Activated naive CD4-positive, alpha-beta T cell treated with anti-CD3 and anti-CD28 coated beads for 36 hours (primary cell): ENCODE data around the gene TEX35. TPM values are rescaled to one million over a fixed set of nuclear protein-coding genes. Genes with fewer than 3 reads are reported as not detected.

Source experiments
- CTCF ChIA-PET: fragments of 350-600 bp; sonication (Branson Sonifier 250); formaldehyde crosslinking; loops from one replicate; lab custom pipeline; 2021; ENCODE audit warnings: antibody characterized with exemption; lab: Charles Lee
- DNase-seq: peaks from one replicate; pipeline ENCODE4 v3.0.0-alpha.2; 2020
- H3K27ac Mint-ChIP-seq: one replicate; pipeline ENCODE4 v1.8.0; 2021; ENCODE audit warnings: mild to moderate bottlenecking, mixed read lengths
- H3K27me3 Mint-ChIP-seq: one replicate; pipeline ENCODE4 v1.8.0; 2021; ENCODE audit warnings: low read depth, mixed read lengths
- H3K36me3 Mint-ChIP-seq: one replicate; pipeline ENCODE4 v1.8.0; 2021; ENCODE audit warnings: low read depth, mixed read lengths
- H3K4me1 Mint-ChIP-seq: one replicate; pipeline ENCODE4 v1.8.0; 2021; ENCODE audit warnings: low read depth, mixed read lengths
- H3K4me3 Mint-ChIP-seq: one replicate; pipeline ENCODE4 v1.8.0; 2021; ENCODE audit warnings: mild to moderate bottlenecking, moderate library complexity, mixed read lengths
- H3K9me3 Mint-ChIP-seq: one replicate; pipeline ENCODE4 v1.8.0; 2021; ENCODE audit warnings: mixed read lengths
- intact Hi-C: fragments of 100-400 bp; cut with micrococcal nuclease; formaldehyde crosslinking; loops from one replicate; pipeline ENCODE4 v1.15.1; 2023
- total RNA-seq, 2 experiments: library from RNA; stranded (reverse); gene quantifications; one replicate each; pipeline ENCODE4 v1.2.3, GENCODE V29; 2021

TEX35 gene
- total RNA-seq, 2 experiments from 2014 or later = not detected

DNA sequence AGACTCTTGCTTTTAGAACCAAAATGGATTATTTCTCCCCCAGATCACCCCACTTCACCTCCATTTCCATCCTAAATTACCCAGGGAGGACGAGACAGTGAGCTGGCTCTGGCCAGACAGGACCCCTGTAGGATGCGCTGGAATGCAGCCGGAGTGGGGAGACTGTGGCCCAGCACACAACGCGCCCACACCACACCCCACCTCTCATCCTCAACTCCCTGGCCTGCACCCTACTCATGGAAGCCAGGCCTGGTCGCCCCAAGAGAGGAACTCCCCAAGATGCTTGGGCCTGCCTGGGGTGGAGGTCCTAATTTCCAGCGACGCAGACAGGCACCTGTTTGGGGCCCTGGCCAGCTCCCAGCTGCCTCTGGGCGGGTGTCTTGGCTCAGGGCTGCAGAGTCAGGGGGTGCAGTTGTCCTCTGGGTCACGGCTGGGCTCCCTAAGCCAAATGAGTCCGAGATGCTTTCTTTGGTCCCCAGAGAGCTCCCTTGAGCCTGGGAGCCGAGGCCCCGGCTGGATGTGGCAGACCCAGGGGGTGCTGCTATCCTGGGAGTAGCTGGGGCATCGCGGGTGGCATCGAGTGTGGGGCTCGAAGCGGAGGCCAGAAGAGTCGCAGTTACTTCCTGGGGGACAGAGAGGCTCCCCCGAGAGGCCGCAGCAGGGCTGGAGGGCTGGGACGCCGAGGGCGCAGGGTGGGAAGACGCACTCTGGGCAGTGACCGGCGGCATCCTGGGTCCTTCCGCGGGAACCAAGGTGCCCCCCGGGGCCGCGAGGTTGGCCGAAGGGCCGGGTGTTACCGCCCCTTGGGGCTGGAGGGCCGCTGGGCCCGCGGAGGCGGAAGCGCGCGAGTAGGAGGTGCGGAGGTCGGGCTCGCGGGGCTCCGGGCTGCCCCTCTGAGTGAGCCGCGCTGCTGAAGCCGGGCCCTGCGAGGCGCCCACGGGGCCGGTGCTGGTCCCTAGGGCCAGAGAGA is 26.5 kb upstream of the TEX35 start:
- CTCF ChIA-PET = interaction anchor here (1.0 kb wide), 1 partner anchor 15 kb away, joined by 4 read pairs; no protein-coding TSS in a partner anchor
- H3K36me3 Mint-ChIP-seq = no peaks in the 10 kb centered on the region
- no peak overlapping the region for H3K27ac Mint-ChIP-seq
- no peak overlapping the region for H3K4me3 Mint-ChIP-seq
- H3K9me3 Mint-ChIP-seq = no peaks in the 10 kb centered on the region
- intact Hi-C loops = no loop called here
- no peak for DNase-seq
- no peaks in the 10 kb centered on the region for H3K4me1 Mint-ChIP-seq
- peaks cover 18% of the 10 kb centered on the region for H3K27me3 Mint-ChIP-seq

DNA sequence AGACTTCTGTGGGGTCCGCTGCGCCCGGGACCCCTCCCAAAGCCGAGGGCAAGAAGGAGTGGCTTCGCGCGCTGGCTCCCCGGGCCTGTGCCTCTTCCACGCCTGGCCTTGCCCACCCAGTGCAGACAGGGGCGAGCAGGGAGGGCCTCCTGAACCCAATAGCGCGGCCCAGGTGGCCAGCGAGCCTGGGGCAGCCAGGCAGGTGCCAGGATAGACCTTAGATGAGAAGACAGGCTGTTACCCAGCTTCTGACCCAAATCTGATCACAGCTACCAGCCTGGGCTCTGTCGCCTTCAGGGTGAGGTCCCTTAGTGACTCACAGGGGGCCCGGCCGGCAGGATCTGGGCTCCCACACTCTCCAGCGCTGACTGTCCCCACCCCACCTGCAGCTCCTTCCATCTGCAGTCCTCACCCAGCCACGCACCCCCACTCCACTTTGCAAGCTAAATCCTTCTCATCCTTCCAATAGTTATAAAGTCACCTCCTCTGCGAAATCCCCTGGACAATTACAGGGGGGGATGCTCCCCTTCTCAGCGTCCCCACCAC is 25.8 kb upstream of the TEX35 start:
- H3K27me3 Mint-ChIP-seq = peaks cover 18% of the 10 kb centered on the region
- CTCF ChIA-PET = no interaction called here
- H3K27ac Mint-ChIP-seq = no peak overlapping the region
- DNase-seq = no peak
- intact Hi-C loops = no loop called here
- no peaks in the 10 kb centered on the region for H3K36me3 Mint-ChIP-seq
- no peaks in the 10 kb centered on the region for H3K9me3 Mint-ChIP-seq
- no peaks in the 10 kb centered on the region for H3K4me1 Mint-ChIP-seq
- H3K4me3 Mint-ChIP-seq = no peak overlapping the region

DNA sequence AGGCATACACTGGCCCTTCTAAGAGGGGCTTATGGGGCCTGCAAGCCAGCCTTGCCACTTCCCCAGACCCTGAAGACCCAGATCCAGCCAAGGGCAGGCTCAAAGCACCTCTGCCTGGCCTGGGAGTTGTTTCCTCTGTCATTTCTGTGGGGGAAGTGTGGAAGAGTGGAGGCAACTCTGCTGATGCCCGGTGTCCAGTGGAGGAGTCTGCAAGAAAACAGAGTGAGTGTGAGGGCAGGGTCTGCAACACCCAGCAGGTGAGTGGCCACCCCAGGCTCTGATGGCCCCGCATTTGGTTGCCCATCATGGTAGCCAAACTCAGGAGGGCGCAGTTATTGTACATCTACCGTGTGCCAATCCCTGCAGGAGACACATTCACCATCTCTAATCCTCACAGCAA is 24.5 kb upstream of the TEX35 start:
- CTCF ChIA-PET = interaction anchor here (1.3 kb wide), 1 partner anchor 12 kb away, joined by 3 read pairs; no protein-coding TSS in a partner anchor
- H3K36me3 Mint-ChIP-seq = no peaks in the 10 kb centered on the region
- peaks cover 18% of the 10 kb centered on the region for H3K27me3 Mint-ChIP-seq
- no peak overlapping the region for H3K27ac Mint-ChIP-seq
- DNase-seq = no peak
- H3K4me1 Mint-ChIP-seq = no peaks in the 10 kb centered on the region
- no peak overlapping the region for H3K4me3 Mint-ChIP-seq
- H3K9me3 Mint-ChIP-seq = no peaks in the 10 kb centered on the region
- intact Hi-C loops = no loop called here

DNA sequence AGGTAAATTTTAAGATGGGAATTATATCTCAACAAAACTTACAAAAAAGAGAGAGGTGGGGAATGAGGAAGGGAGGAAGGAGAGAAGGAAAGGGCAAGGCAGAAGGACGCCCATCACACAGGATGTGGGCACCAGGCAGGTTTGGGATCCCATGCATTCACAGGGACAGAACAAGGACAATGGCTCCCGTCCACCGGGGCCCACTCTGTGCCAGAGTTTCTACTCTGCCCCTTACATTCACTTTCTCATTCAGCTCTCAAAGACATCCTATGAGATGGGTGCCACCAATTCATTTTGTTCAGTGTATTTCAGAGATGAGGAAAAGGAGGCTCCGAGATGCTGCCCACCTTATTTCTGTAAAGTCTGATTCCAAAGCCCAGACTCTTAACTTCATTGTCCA is 23.5 kb upstream of the TEX35 start:
- no peak overlapping the region for H3K4me3 Mint-ChIP-seq
- CTCF ChIA-PET = no interaction called here
- no peak overlapping the region for H3K27ac Mint-ChIP-seq
- H3K4me1 Mint-ChIP-seq = no peaks in the 10 kb centered on the region
- no peaks in the 10 kb centered on the region for H3K36me3 Mint-ChIP-seq
- no peak for DNase-seq
- H3K9me3 Mint-ChIP-seq = no peaks in the 10 kb centered on the region
- H3K27me3 Mint-ChIP-seq = peaks cover 18% of the 10 kb centered on the region
- intact Hi-C loops = no loop called here

- CTCF ChIA-PET = no interaction called here
- intact Hi-C loops = no loop called here
Measured at GRCh38 chr1:178490136-178490535, 22.8 kb upstream of the TEX35 start.

GRCh38 chr1:178490967-178491366 is 21.9 kb upstream of the TEX35 start:
- CTCF ChIA-PET = no interaction called here
- no peak overlapping the region for H3K4me3 Mint-ChIP-seq
- H3K27me3 Mint-ChIP-seq = peaks cover 15% of the 10 kb centered on the region
- no peaks in the 10 kb centered on the region for H3K36me3 Mint-ChIP-seq
- no peaks in the 10 kb centered on the region for H3K9me3 Mint-ChIP-seq
- intact Hi-C loops = no loop called here
- DNase-seq = no peak
- no peak overlapping the region for H3K27ac Mint-ChIP-seq
- no peaks in the 10 kb centered on the region for H3K4me1 Mint-ChIP-seq

More at GRCh38 chr1:178490136-178490535, 22.8 kb upstream of the TEX35 start:
- no peak for DNase-seq
- Mint-ChIP-seq H3K36me3 (no peaks in the 10 kb centered on the region), H3K9me3 (no peaks in the 10 kb centered on the region), H3K27me3 (peaks cover 18% of the 10 kb centered on the region), H3K4me1 (no peaks in the 10 kb centered on the region), H3K27ac (no peak overlapping the region), H3K4me3 (no peak overlapping the region)

DNA sequence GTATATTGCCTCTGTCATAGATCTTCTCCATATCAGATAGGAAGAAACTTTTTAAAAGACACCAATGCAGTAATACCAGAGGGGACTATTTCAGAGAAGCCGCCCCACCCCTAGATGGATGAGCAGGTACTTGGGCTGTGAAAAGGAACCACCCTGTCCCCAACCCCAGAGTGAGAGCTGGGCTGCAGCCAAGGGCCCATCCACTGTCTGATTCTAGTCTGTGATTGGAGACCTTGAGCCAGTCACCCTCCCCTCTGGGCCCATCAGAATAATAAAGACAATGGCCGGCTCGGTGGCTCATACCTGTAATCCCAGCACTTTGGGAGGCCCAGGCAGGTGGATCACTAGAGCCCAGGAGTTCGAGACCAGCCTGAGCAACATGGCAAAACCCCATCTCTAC is 21.2 kb upstream of the TEX35 start:
- CTCF ChIA-PET = no interaction called here
- Mint-ChIP-seq H3K4me1 (no peaks in the 10 kb centered on the region), H3K27me3 (peaks cover 14% of the 10 kb centered on the region), H3K4me3 (no peak overlapping the region), H3K36me3 (no peaks in the 10 kb centered on the region), H3K27ac (no peak overlapping the region), H3K9me3 (no peaks in the 10 kb centered on the region)
- intact Hi-C loops = no loop called here
- DNase-seq = no peak

GRCh38 chr1:178492341-178492740 is 20.6 kb upstream of the TEX35 start:
- Mint-ChIP-seq H3K27me3 (peaks cover 13% of the 10 kb centered on the region), H3K4me3 (no peak overlapping the region), H3K9me3 (no peaks in the 10 kb centered on the region), H3K27ac (no peak overlapping the region), H3K4me1 (no peaks in the 10 kb centered on the region), H3K36me3 (no peaks in the 10 kb centered on the region)
- DNase-seq = no peak
- CTCF ChIA-PET = no interaction called here
- intact Hi-C loops = no loop called here

DNA sequence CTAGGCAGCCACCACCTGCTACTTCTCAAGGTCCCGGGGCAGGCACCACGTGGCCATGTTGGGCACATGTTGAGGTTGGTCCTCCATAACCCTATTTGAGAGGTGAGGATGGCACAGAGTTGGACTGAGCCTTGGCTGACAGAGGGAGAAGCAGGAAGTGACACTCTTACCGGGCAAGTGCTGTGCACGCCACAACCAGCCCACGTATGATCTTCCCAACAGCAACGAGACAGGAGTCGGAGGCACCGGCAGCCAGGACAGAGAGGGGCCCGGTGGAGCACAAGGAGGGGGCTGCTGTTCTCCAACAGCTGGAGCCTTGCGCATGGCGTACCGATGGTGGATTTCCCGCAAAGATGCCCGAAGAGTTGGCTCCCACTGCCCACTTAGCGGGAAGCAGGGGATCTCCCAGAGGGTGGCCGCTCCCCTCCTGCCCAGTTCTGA is 19.6 kb upstream of the TEX35 start:
- CTCF ChIA-PET = no interaction called here
- intact Hi-C loops = no loop called here
- no peak for DNase-seq
- Mint-ChIP-seq H3K9me3 (no peaks in the 10 kb centered on the region), H3K27ac (no peak overlapping the region), H3K27me3 (peaks cover 5% of the 10 kb centered on the region), H3K36me3 (no peaks in the 10 kb centered on the region), H3K4me3 (no peak overlapping the region), H3K4me1 (no peaks in the 10 kb centered on the region)

GRCh38 chr1:178494569-178494971 is 18.3 kb upstream of the TEX35 start:
- Mint-ChIP-seq H3K9me3 (no peaks in the 10 kb centered on the region), H3K36me3 (no peaks in the 10 kb centered on the region), H3K4me1 (no peaks in the 10 kb centered on the region), H3K4me3 (no peak overlapping the region), H3K27me3 (no peaks in the 10 kb centered on the region), H3K27ac (no peak overlapping the region)
- no peak for DNase-seq
- CTCF ChIA-PET = interaction anchor here (0.6 to 0.8 kb wide), 2 partner anchors 41 to 195 kb away, joined by 3 to 5 read pairs; no protein-coding TSS in a partner anchor
- intact Hi-C loops = no loop called here

GRCh38 chr1:178495158-178495557 is 17.8 kb upstream of the TEX35 start:
- Mint-ChIP-seq H3K4me1 (no peaks in the 10 kb centered on the region), H3K27me3 (no peaks in the 10 kb centered on the region), H3K27ac (no peak overlapping the region), H3K9me3 (no peaks in the 10 kb centered on the region), H3K4me3 (no peak overlapping the region), H3K36me3 (no peaks in the 10 kb centered on the region)
- intact Hi-C loops = no loop called here
- CTCF ChIA-PET = interaction anchor here (0.7 to 0.8 kb wide), 2 partner anchors 23 to 195 kb away, joined by 3 to 5 read pairs; no protein-coding TSS in a partner anchor
- no peak for DNase-seq

- Mint-ChIP-seq H3K36me3 (no peaks in the 10 kb centered on the region), H3K4me3 (no peak overlapping the region), H3K9me3 (no peaks in the 10 kb centered on the region), H3K27ac (no peak overlapping the region), H3K4me1 (no peaks in the 10 kb centered on the region), H3K27me3 (no peaks in the 10 kb centered on the region)
- no peak for DNase-seq
- intact Hi-C loops = no loop called here
- CTCF ChIA-PET = interaction anchor here (0.7 kb wide), 1 partner anchor 24 kb away, joined by 3 read pairs; no protein-coding TSS in a partner anchor
Measured at GRCh38 chr1:178495741-178496409, 17.0 kb upstream of the TEX35 start.
